Tibial nerve (tissue), 3 donors: ENCODE measurements around the gene HOXA11.

Experiments used
- POLR2A ChIP-seq, 2 donors: fragments of 450-650 bp; IDR thresholded peaks; one replicate each; pipeline ENCODE4 v1.6.1; 2017; ENCODE audit warnings: antibody characterized with exemption in 2 of 2, mild to moderate bottlenecking in 2 of 2, moderate library complexity in 2 of 2
- TF ChIP-seq, protein P1 (sequence below), 5 experiments: fragments of 200-600 bp in 3 of 5; fragments of 450-650 bp in 2 of 5; sonication (generic) in 3 of 5; IDR thresholded peaks; one replicate each; pipeline ENCODE4 v1.5.1; 2016 to 2019; ENCODE audit warnings: antibody characterized with exemption in 5 of 5, mild to moderate bottlenecking in 3 of 5, moderate library complexity in 2 of 5

DNA sequence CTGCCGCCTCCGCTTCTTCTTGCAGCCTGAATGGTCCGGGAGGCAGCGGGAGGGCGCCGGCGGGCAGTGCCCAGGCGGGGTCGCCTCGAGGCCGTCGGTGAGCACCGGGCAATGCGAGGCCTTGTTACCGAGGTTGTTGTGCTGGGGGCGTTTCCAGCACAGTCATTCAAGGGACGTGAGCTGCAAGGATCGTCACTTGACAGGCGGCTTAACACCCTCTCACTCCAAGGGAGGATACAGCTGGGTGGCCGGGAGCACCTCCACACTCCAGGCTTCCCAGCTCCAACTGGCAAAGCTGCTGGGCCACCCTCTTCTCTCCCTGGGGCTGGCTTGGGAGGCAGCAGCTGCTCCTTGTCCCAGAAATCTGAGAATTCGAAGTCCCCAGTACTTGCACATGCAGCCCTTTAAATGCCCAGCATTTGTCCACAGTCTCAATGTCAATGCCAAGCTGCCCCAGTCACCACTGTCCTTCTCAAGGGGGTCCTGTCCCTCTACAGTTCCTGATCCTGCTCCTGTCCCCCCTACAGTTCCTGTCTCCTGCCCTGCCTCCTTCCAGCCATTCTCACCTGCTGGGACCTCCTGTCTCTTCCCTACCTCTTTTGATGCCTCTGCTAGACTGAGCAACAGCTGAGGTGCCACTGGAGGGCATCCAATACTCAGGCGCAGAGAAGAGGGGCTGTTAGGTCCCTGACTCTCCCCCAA is 4.4 kb upstream of the HOXA11 start:
- TF ChIP-seq POLR2A (IDR thresholded peaks at IDR 0.05), result no peak
- TF ChIP-seq, protein P1, sequence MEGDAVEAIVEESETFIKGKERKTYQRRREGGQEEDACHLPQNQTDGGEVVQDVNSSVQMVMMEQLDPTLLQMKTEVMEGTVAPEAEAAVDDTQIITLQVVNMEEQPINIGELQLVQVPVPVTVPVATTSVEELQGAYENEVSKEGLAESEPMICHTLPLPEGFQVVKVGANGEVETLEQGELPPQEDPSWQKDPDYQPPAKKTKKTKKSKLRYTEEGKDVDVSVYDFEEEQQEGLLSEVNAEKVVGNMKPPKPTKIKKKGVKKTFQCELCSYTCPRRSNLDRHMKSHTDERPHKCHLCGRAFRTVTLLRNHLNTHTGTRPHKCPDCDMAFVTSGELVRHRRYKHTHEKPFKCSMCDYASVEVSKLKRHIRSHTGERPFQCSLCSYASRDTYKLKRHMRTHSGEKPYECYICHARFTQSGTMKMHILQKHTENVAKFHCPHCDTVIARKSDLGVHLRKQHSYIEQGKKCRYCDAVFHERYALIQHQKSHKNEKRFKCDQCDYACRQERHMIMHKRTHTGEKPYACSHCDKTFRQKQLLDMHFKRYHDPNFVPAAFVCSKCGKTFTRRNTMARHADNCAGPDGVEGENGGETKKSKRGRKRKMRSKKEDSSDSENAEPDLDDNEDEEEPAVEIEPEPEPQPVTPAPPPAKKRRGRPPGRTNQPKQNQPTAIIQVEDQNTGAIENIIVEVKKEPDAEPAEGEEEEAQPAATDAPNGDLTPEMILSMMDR (IDR thresholded peaks at IDR 0.05), result no peak
